ENCODE measurements around the gene LMBR1L. TPM values are rescaled to one million over a fixed set of nuclear protein-coding genes. Genes with fewer than 3 reads are reported as not detected.

The LMBR1L gene
- total RNA-seq, 1 experiment from 2014 or later, result 47.2 TPM

- Histone ChIP-seq H3K4me3 (ENCODE audit: low read depth, low read length, poor library complexity, severe bottlenecking) (no peak overlapping the region), H3K9me3 (ENCODE audit: low read depth, low read length, poor library complexity, severe bottlenecking) (no peaks in the 10 kb centered on the region), H3K36me3 (ENCODE audit: insufficient read depth, low read length, poor library complexity, severe bottlenecking) (peaks cover 79% of the 10 kb centered on the region), H3K27ac (ENCODE audit: low read depth, low read length, poor library complexity, severe bottlenecking) (no peak overlapping the region), H3K27me3 (replicated peaks; ENCODE audit: insufficient read depth, low read depth, low read length, poor library complexity) (no peaks in the 10 kb centered on the region), H3K4me1 (ENCODE audit: insufficient read depth, low read length, poor library complexity, severe bottlenecking) (peaks cover 19% of the 10 kb centered on the region)
- ChIA-PET CTCF (no interaction called here), POLR2A (ENCODE audit: low non-redundant PET) (no interaction called here)
- no peak for DNase-seq (ENCODE audit: low spot score)
- intact Hi-C loops (cut with micrococcal nuclease; ENCODE audit: unreplicated experiment), result no loop called here
- TF ChIP-seq EZH2 (IDR thresholded peaks at IDR 0.05; ENCODE audit: borderline replicate concordance, low read depth, low read length, poor library complexity, severe bottlenecking), result no peak
- TSS peak; percentile 8 for BruUV-seq (replicated peaks)
Measured at GRCh38 chr12:49052451-49053208, 58.0 kb downstream of the LMBR1L start.

DNA sequence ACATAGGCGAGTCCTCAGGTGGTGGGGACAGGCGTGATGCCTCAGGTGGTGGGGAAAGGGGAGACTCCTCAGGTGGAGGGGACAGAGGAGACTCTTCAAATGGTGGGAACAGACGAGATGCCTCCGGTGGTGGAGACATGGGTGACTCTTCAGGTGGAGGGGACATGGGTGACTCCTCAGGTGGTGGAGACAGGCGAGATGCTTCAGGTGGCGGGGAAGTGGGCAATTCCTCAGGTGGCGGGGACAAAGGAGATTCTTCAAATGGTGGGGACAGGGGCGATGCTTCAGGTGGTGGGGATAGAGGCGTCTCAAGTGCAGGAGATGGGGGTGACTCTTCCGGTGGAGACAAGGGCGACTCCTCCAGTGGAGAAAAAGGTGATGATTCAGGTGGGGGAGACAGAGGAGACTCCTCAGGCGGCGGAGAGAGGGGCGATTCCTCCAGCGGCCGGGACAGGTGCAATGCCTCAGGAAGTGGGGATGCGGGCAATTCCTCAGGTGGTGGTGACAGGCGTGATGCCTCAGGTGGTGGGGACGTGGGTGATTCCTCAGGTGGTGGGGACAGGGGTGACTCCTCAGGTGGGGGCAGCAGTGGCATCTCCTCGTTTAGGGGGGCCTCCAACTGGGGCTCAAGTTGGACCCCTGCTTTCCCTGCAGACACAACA, 58.7 kb downstream of the LMBR1L start:
- no TSS peak for BruUV-seq (replicated peaks)
- ChIA-PET POLR2A (ENCODE audit: low non-redundant PET) (no interaction called here), CTCF (no interaction called here)
- Histone ChIP-seq H3K4me1 (ENCODE audit: insufficient read depth, low read length, poor library complexity, severe bottlenecking) (peaks cover 15% of the 10 kb centered on the region), H3K36me3 (ENCODE audit: insufficient read depth, low read length, poor library complexity, severe bottlenecking) (peaks cover 85% of the 10 kb centered on the region), H3K27me3 (replicated peaks; ENCODE audit: insufficient read depth, low read depth, low read length, poor library complexity) (no peaks in the 10 kb centered on the region), H3K4me3 (ENCODE audit: low read depth, low read length, poor library complexity, severe bottlenecking) (no peak overlapping the region), H3K9me3 (ENCODE audit: low read depth, low read length, poor library complexity, severe bottlenecking) (no peaks in the 10 kb centered on the region), H3K27ac (ENCODE audit: low read depth, low read length, poor library complexity, severe bottlenecking) (no peak overlapping the region)
- no peak for TF ChIP-seq EZH2 (IDR thresholded peaks at IDR 0.05; ENCODE audit: borderline replicate concordance, low read depth, low read length, poor library complexity, severe bottlenecking)
- TF ChIP-seq, protein P1, sequence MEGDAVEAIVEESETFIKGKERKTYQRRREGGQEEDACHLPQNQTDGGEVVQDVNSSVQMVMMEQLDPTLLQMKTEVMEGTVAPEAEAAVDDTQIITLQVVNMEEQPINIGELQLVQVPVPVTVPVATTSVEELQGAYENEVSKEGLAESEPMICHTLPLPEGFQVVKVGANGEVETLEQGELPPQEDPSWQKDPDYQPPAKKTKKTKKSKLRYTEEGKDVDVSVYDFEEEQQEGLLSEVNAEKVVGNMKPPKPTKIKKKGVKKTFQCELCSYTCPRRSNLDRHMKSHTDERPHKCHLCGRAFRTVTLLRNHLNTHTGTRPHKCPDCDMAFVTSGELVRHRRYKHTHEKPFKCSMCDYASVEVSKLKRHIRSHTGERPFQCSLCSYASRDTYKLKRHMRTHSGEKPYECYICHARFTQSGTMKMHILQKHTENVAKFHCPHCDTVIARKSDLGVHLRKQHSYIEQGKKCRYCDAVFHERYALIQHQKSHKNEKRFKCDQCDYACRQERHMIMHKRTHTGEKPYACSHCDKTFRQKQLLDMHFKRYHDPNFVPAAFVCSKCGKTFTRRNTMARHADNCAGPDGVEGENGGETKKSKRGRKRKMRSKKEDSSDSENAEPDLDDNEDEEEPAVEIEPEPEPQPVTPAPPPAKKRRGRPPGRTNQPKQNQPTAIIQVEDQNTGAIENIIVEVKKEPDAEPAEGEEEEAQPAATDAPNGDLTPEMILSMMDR (conservative IDR thresholded peaks at IDR 0.05; ENCODE audit: low read depth, low read length), result no peak
- intact Hi-C loops (cut with micrococcal nuclease; ENCODE audit: unreplicated experiment), result no loop called here
- DNase-seq (ENCODE audit: low spot score), result no peak

- TF ChIP-seq, protein P1 (conservative IDR thresholded peaks at IDR 0.05; ENCODE audit: low read depth, low read length), result no peak
- no peak for TF ChIP-seq EZH2 (IDR thresholded peaks at IDR 0.05; ENCODE audit: borderline replicate concordance, low read depth, low read length, poor library complexity, severe bottlenecking)
- CTCF ChIA-PET, result no interaction called here
Measured at GRCh38 chr12:49051373-49051764, 59.3 kb downstream of the LMBR1L start.

More at GRCh38 chr12:49051373-49051764, 59.3 kb downstream of the LMBR1L start:
- no peak for DNase-seq (ENCODE audit: low spot score)
- no TSS peak for BruUV-seq (replicated peaks)
- H3K27me3 ChIP-seq (replicated peaks; ENCODE audit: insufficient read depth, low read depth, low read length, poor library complexity), result no peaks in the 10 kb centered on the region
- POLR2A ChIA-PET (ENCODE audit: low non-redundant PET), result no interaction called here
- no peak overlapping the region for H3K4me3 ChIP-seq (ENCODE audit: low read depth, low read length, poor library complexity, severe bottlenecking)
- H3K36me3 ChIP-seq (ENCODE audit: insufficient read depth, low read length, poor library complexity, severe bottlenecking), result peaks cover 90% of the 10 kb centered on the region
- intact Hi-C loops (cut with micrococcal nuclease; ENCODE audit: unreplicated experiment), result no loop called here
- H3K4me1 ChIP-seq (ENCODE audit: insufficient read depth, low read length, poor library complexity, severe bottlenecking), result peaks cover 9% of the 10 kb centered on the region
- H3K27ac ChIP-seq (ENCODE audit: low read depth, low read length, poor library complexity, severe bottlenecking), result no peak overlapping the region
- H3K9me3 ChIP-seq (ENCODE audit: low read depth, low read length, poor library complexity, severe bottlenecking), result no peaks in the 10 kb centered on the region

Data from A673 (cell line).